ES-I3 (cell line): ENCODE results near the gene CEP128.

Source experiments
- H3K36me3 ChIP-seq: 2 replicates; pipeline ENCODE4 v1.6.1; 2013; ENCODE audit warnings: mild to moderate bottlenecking, low read length, control low read depth, moderate library complexity; ENCODE audit not compliant: insufficient read depth
- H3K4me1 ChIP-seq: 2 replicates; pipeline ENCODE4 v1.6.1; 2013; ENCODE audit warnings: mild to moderate bottlenecking, control low read depth, low read length; ENCODE audit not compliant: insufficient read depth
- H3K9ac ChIP-seq: 2 replicates; pipeline ENCODE4 v1.6.1; 2013; ENCODE audit warnings: low read depth, mild to moderate bottlenecking, low read length, moderate library complexity
- H3K9me3 ChIP-seq: 2 replicates; pipeline ENCODE4 v1.6.1; 2013; ENCODE audit warnings: mild to moderate bottlenecking, low read length, moderate library complexity; ENCODE audit not compliant: control insufficient read depth, insufficient read depth

Gene CEP128

GRCh38 chr14:80754696-80755095, 186.8 kb downstream of the CEP128 start:
- Histone ChIP-seq H3K36me3 (peaks cover 3% of the 10 kb centered on the region; the same call in 1 of the 2 replicates), H3K9ac (no peak overlapping the region), H3K4me1 (no peaks in the 10 kb centered on the region), H3K9me3 (no peaks in the 10 kb centered on the region)

GRCh38 chr14:80751285-80751684, 190.3 kb downstream of the CEP128 start:
- Histone ChIP-seq H3K4me1 (no peaks in the 10 kb centered on the region), H3K9ac (no peak overlapping the region), H3K9me3 (no peaks in the 10 kb centered on the region), H3K36me3 (peaks cover 3% of the 10 kb centered on the region; the same call in 1 of the 2 replicates)

- Histone ChIP-seq H3K9me3 (no peaks in the 10 kb centered on the region), H3K36me3 (no peaks in the 10 kb centered on the region), H3K4me1 (no peaks in the 10 kb centered on the region), H3K9ac (no peak overlapping the region)
Observed at GRCh38 chr14:80726211-80726610, 215.3 kb downstream of the CEP128 start.

GRCh38 chr14:80718940-80719339, 222.6 kb downstream of the CEP128 start:
- Histone ChIP-seq H3K36me3 (no peaks in the 10 kb centered on the region), H3K9ac (no peak overlapping the region), H3K4me1 (no peaks in the 10 kb centered on the region), H3K9me3 (no peaks in the 10 kb centered on the region)

- Histone ChIP-seq H3K9me3 (no peaks in the 10 kb centered on the region), H3K4me1 (no peaks in the 10 kb centered on the region), H3K9ac (no peak overlapping the region), H3K36me3 (no peaks in the 10 kb centered on the region)
Observed at GRCh38 chr14:80714474-80714873, 227.1 kb downstream of the CEP128 start.

- Histone ChIP-seq H3K4me1 (no peaks in the 10 kb centered on the region), H3K9ac (no peak overlapping the region), H3K36me3 (no peaks in the 10 kb centered on the region), H3K9me3 (no peaks in the 10 kb centered on the region)
Observed at GRCh38 chr14:80713076-80713850, 228.3 kb downstream of the CEP128 start.

- Histone ChIP-seq H3K9ac (no peak overlapping the region), H3K9me3 (no peaks in the 10 kb centered on the region), H3K4me1 (no peaks in the 10 kb centered on the region), H3K36me3 (no peaks in the 10 kb centered on the region)
Observed at GRCh38 chr14:80705241-80705980, 236.1 kb downstream of the CEP128 start.

GRCh38 chr14:80700601-80701000, 240.9 kb downstream of the CEP128 start:
- Histone ChIP-seq H3K9ac (no peak overlapping the region), H3K4me1 (no peaks in the 10 kb centered on the region), H3K9me3 (no peaks in the 10 kb centered on the region)

GRCh38 chr14:80699861-80700260, 241.7 kb downstream of the CEP128 start:
- Histone ChIP-seq H3K4me1 (no peaks in the 10 kb centered on the region), H3K36me3 (no peaks in the 10 kb centered on the region), H3K9ac (no peak overlapping the region), H3K9me3 (no peaks in the 10 kb centered on the region)

More at GRCh38 chr14:80700601-80701000, 240.9 kb downstream of the CEP128 start:
- H3K36me3 ChIP-seq, result no peaks in the 10 kb centered on the region

GRCh38 chr14:80698974-80699373, 242.6 kb downstream of the CEP128 start:
- Histone ChIP-seq H3K9me3 (no peaks in the 10 kb centered on the region), H3K4me1 (no peaks in the 10 kb centered on the region), H3K36me3 (no peaks in the 10 kb centered on the region), H3K9ac (no peak overlapping the region)

- no peak overlapping the region for H3K9ac ChIP-seq
- no peaks in the 10 kb centered on the region for H3K36me3 ChIP-seq
- H3K4me1 ChIP-seq, result peaks cover 3% of the 10 kb centered on the region; the same call in 1 of the 2 replicates
- no peaks in the 10 kb centered on the region for H3K9me3 ChIP-seq
Observed at GRCh38 chr14:80695869-80696268, 245.7 kb downstream of the CEP128 start.

- Histone ChIP-seq H3K9ac (no peak overlapping the region), H3K36me3 (no peaks in the 10 kb centered on the region), H3K9me3 (no peaks in the 10 kb centered on the region), H3K4me1 (peaks cover 3% of the 10 kb centered on the region; the same call in 1 of the 2 replicates)
Observed at GRCh38 chr14:80692903-80693302, 248.6 kb downstream of the CEP128 start.

GRCh38 chr14:80681651-80682050, 259.9 kb downstream of the CEP128 start:
- Histone ChIP-seq H3K9me3 (no peaks in the 10 kb centered on the region; the same call in 1 of the 2 replicates), H3K9ac (no peak overlapping the region)

GRCh38 chr14:80679273-80679672, 262.3 kb downstream of the CEP128 start:
- Histone ChIP-seq H3K4me1 (no peaks in the 10 kb centered on the region), H3K9me3 (no peaks in the 10 kb centered on the region; the same call in 1 of the 2 replicates), H3K9ac (no peak overlapping the region), H3K36me3 (no peaks in the 10 kb centered on the region)

More at GRCh38 chr14:80681651-80682050, 259.9 kb downstream of the CEP128 start:
- no peaks in the 10 kb centered on the region for H3K36me3 ChIP-seq
- no peaks in the 10 kb centered on the region for H3K4me1 ChIP-seq

- H3K9ac ChIP-seq, result no peak overlapping the region
- no peaks in the 10 kb centered on the region; the same call in 1 of the 2 replicates for H3K9me3 ChIP-seq
- H3K36me3 ChIP-seq, result no peaks in the 10 kb centered on the region
- no peaks in the 10 kb centered on the region for H3K4me1 ChIP-seq
Observed at GRCh38 chr14:80678436-80678835, 263.1 kb downstream of the CEP128 start.
